Measurements from ENCODE around the gene THAP6.
"Not testable (repeated sequence)": the region's sequence is repeated elsewhere in the genome, so short reads cannot be mapped to it uniquely, and the experiment has no call there.

The THAP6 gene

GRCh38 chr4:75525910-75526309 lies 11.6 kb downstream of the THAP6 start:
- no peak for DNase-seq (ENCODE audit: low spot score)

DNA sequence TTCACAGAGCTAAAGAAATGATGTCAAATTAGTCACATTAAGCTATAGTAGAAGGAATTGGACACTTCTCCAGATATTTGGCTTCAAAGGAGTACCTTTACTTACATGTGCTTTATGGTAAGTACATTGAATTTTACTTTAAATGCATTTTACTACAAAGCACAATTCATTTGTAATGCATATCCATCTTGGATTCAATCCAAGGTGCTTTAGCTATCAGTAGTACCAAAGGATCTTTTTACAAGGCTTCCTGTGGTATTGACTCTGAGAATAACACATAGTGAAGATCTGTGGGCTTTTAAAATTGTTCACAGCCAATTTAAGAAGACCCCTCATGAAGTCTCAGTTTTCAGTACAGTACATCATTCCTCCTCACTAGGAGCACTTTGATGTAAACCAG lies 13.2 kb downstream of the THAP6 start:
- DNase-seq (ENCODE audit: low spot score), result no peak

GRCh38 chr4:75530556-75531322 lies 16.5 kb downstream of the THAP6 start:
- DNase-seq (ENCODE audit: low spot score), result no peak

DNA sequence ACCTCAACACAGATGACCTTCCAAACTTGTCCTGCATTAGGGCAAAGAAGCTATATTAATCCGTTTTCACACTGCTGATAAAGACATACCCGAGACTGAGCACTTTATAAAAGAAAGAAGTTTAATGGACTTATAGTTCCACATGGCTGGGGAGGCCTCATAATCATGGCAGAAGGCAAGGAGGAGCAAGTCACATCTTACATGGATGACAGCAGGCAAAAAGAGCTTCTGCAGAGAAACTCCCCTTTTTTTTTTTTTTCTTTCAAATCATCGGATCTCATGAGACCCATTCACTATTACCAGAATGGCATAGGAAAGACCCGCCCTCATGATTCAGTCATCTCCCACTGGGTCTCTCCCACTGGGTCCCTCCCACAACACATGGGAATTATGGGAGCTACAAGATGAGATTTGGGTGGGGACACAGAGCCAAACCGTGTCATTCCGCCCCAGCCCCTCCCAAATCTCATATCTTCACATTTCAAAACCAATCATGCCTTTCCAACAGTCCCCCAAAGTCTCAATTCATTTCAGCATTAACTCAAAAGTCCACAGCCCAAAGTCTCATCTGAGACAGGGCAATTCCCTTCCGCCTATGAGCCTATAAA lies 17.4 kb downstream of the THAP6 start:
- not testable (repeated sequence) for DNase-seq (ENCODE audit: low spot score)

DNA sequence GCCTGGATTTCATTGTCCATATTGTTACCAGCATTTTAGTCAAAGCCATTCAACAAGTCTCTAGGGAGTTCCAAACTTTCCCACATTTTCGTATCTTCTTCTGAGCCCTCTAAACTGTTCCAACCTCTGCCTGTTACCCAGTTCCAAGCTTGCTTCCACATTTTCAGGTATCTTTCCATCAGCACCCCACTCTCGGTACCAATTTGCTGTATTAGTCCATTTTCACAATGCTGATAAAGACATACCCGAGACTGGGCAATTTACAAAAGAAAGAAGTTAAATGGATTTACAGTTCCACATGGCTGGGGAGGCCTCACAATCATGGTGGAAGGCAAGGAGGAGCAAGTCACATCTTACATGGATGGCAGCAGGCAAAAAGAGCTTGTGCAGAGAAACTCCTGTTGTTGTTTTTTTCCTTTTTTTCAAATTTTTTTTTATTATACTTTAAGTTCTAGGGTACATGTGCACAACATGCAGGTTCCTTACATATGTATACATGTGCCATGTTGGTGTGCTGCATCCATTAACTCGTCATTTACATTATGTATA lies 19.1 kb downstream of the THAP6 start:
- not testable (repeated sequence) for DNase-seq (ENCODE audit: low spot score)

DNA sequence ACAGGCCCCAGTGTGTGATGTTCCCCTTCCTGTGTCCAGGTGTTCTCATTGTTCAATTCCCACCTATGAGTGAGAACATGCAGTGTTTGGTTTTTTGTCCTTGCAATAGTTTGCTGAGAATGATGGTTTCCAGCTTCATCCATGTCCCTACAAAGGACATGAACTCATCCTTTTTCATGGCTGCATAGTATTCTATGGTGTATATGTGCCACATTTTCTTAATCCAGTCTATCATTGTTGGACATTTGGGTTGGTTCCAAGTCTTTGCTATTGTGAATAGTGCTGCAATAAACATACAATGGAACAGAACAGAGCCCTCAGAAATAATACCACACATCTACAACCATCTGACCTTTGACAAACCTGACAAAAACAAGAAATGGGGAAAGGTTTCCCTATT lies 19.7 kb downstream of the THAP6 start:
- DNase-seq (ENCODE audit: low spot score), result not testable (repeated sequence)

- not testable (repeated sequence) for DNase-seq (ENCODE audit: low spot score)
These were observed 23.0 kb downstream of the THAP6 start for GRCh38 chr4:75537308-75537707.

DNA sequence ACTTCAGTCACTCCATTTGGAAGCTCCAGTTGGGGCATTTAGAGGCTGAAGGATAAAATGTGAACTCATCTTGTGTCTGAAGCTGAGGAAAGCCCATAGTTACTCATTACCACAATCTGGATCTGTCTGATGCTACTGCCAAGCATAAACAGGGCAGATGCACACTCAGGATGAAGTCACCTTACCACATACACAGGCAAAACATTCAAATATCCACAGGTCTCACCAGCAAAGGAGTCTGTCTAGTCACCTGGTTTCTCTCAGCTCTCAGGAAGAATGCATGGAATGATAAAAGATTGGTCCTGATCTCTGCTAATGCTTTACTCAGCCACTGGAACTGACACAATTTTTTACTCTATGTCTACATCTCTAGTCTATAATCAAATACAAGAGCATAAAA lies 28.6 kb downstream of the THAP6 start:
- DNase-seq (ENCODE audit: low spot score), result no peak

GRCh38 chr4:75544220-75544619 lies 29.9 kb downstream of the THAP6 start:
- DNase-seq (ENCODE audit: low spot score), result not testable (repeated sequence)

GRCh38 chr4:75544870-75545269 lies 30.6 kb downstream of the THAP6 start:
- no peak for DNase-seq (ENCODE audit: low spot score)

- no peak for DNase-seq (ENCODE audit: low spot score)
These were observed 31.3 kb downstream of the THAP6 start for GRCh38 chr4:75545526-75545925.

GRCh38 chr4:75547647-75548387 lies 33.5 kb downstream of the THAP6 start:
- DNase-seq (ENCODE audit: low spot score), result no peak

DNA sequence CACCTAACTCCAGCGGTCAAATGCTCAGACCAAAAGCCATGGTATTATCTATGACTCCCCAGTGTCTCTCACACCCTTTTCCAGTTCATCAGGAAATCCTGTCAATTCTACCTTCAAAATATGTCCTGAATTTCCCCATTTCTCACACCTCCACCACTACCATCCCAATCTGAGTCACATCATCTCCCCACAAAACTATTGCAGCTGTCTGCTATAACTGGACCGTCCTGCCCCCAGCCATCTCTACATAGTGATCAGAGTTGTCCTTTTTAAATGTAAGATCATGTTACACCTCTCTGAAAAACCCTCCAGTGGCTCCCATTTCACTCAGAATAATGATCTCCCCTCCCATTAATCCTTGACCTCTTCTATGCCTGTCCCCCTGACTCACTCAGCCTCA lies 34.7 kb downstream of the THAP6 start:
- no peak for DNase-seq (ENCODE audit: low spot score)

GRCh38 chr4:75552452-75552851 lies 38.2 kb downstream of the THAP6 start:
- no peak for DNase-seq (ENCODE audit: low spot score)

DNA sequence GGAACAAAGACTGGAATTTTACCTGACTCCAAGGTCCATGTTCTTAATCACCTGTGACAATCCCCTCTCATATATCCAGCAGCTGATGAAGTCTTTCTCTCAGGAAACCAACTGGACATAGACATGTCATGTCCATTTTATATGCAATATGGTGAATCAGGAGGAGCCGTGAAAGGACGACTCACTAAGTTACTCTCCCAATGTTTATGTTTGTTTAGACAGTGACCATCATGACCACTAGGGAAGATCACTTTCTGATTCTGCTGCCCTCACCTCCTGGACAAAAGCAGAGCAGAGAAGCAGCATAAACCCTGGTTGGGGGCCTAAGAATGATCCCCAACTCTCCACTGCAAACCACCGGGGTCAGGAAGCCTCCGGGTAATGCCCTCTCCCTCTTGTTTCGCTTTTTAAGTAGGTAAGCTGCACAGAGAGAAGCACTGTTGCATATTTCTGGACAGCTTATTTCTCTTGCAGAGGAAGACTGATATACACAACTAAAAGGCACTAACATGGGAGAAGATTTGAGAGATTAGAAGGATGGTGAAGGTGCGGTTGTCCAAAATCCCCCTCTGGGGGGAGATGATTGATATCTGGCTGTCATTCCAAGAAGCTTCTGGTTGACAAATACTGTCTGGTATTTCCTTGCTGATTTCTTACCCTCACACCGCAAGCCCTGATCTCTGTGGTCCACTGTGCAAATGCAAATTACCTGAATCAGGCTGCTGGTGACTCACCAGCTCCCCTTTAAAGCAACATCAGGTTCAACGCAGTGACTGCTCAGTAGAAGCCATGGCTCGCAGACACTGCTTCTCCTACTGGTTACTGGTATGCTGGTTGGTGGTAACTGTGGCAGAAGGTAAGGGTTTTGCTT lies 41.3 kb downstream of the THAP6 start, which contains the start of gene ODAPH:
Gene ODAPH, plus strand, starts transcription at position 773 of the 871 bp plus-strand sequence. Its CDS starts 17 bp downstream, at position 790.
- peak; percentile 22 for DNase-seq (ENCODE audit: low spot score)

DNA sequence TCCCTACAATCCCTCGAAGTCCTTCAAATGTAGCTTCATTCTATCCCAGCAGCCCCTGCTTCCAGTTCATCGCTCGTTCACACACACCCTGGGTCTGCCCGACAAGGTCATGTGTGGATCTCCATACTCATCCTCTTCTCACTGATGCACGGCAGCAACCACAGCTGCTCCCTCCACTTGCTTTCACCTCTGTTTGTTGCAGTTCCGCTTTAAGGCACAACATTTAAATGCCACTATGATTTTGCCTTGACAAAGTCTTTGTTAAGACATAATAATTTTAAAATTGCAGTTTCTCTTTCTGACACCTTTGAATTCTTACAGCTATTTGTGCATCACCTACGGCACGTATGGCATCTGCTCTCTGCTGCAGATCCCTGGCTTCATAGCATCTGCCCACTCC lies 43.4 kb downstream of the THAP6 start:
- no peak for DNase-seq (ENCODE audit: low spot score)

- no peak for DNase-seq (ENCODE audit: low spot score)
These were observed 47.5 kb downstream of the THAP6 start for GRCh38 chr4:75561789-75562188.

DNA sequence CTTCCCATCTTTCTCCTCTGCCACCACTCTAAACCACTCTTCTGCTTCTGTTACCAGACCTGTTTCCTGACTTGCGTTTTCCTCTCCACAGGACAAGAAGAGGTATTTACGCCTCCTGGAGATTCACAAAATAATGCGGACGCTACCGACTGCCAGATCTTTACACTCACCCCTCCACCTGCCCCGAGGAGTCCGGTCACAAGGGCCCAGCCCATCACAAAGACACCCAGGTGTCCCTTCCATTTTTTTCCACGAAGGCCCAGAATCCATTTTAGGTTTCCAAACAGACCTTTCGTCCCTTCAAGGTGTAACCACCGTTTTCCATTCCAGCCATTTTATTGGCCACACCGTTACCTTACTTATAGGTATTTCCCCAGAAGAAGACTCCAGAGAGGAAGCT lies 49.8 kb downstream of the THAP6 start:
- DNase-seq (ENCODE audit: low spot score), result no peak

DNA sequence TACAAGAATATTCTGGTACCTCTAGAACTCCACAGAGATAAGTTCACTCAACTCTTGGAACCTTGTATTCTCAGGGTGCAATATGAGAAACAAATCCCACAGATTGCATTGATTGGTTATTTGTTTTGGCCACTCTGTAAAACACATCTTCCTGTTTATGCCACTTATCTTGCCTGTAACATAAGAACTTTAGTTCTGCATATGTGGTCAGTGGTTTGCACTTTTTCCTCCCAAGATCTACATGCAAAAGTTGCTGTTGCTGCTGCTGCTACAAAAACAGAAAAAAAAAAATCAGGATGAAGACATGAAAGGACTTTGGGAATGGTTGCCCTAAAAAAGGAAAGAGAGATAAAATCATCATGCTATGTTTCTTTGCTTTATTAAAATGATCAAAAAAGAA lies 51.2 kb downstream of the THAP6 start:
- no peak for DNase-seq (ENCODE audit: low spot score)

DNA sequence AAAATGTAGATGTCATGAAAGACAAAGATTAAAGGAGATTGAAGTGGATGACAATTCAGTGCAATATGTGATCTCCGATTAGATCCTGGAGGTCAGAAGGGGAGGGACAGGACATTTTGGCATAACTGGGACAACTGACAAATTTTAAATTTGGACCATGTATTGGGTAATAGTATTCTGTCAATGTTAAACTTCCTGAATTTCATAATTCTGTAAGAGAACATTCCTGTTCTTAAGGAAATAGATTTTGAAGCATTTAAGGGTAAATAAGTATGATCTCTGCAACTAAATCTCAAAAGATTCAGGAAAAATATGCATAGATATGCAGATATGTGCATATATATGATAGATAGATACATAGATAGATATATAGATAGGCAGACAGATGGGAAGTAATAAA lies 52.6 kb downstream of the THAP6 start:
- no peak for DNase-seq (ENCODE audit: low spot score)

- no peak for DNase-seq (ENCODE audit: low spot score)
These were observed 53.5 kb downstream of the THAP6 start for GRCh38 chr4:75567725-75568124.
